Neural progenitor cell (in vitro differentiated cells): Measurements from ENCODE around the gene TOB1. TPM values are rescaled to one million over a fixed set of nuclear protein-coding genes. Genes with fewer than 3 reads are reported as not detected.

ENCODE experiments used
- DNase-seq: peaks from one replicate; pipeline ENCODE4 v3.0.0-alpha.2; 2016; ENCODE audit warnings: low spot score
- H2AFZ ChIP-seq: fragments of 200-600 bp; sonication (generic); replicated peaks from 2 replicates; pipeline ENCODE4 v1.6.1; 2016; ENCODE audit warnings: antibody characterized with exemption
- H3F3A ChIP-seq: fragments of 200-600 bp; sonication (generic); 2 replicates; pipeline ENCODE4 v1.6.1; 2016; ENCODE audit warnings: antibody characterized with exemption, low read depth
- H3K27ac ChIP-seq: fragments of 200-600 bp; sonication (generic); 2 replicates; pipeline ENCODE4 v1.5.1; 2016; ENCODE audit warnings: mild to moderate bottlenecking
- H3K27me3 ChIP-seq: fragments of 200-600 bp; sonication (generic); 2 replicates; pipeline ENCODE4 v1.6.1; 2016; ENCODE audit warnings: mild to moderate bottlenecking, moderate library complexity
- H3K36me3 ChIP-seq: fragments of 200-600 bp; sonication (generic); 2 replicates; pipeline ENCODE4 v1.5.1; 2016
- H3K4me1 ChIP-seq: fragments of 200-600 bp; sonication (generic); 2 replicates; pipeline ENCODE4 v1.6.1; 2016; ENCODE audit warnings: mixed run types
- H3K4me2 ChIP-seq: fragments of 200-600 bp; sonication (generic); 2 replicates; pipeline ENCODE4 v1.6.1; 2016
- H3K4me3 ChIP-seq: fragments of 200-600 bp; sonication (generic); 2 replicates; pipeline ENCODE4 v1.5.1; 2016
- H3K79me2 ChIP-seq: fragments of 200-600 bp; sonication (generic); 2 replicates; pipeline ENCODE4 v1.6.1; 2016; ENCODE audit warnings: low read depth
- H3K9ac ChIP-seq: fragments of 200-600 bp; sonication (generic); 2 replicates; pipeline ENCODE4 v1.6.1; 2016
- H3K9me3 ChIP-seq: fragments of 200-600 bp; sonication (generic); 2 replicates; pipeline ENCODE4 v1.5.1; 2016; ENCODE audit warnings: low read depth
- H4K20me1 ChIP-seq: fragments of 200-600 bp; sonication (generic); 2 replicates; pipeline ENCODE4 v1.6.1; 2016; ENCODE audit warnings: low read depth
- H3K27ac Mint-ChIP-seq: 3 replicates; pipeline ENCODE4 v1.8.0; 2021; ENCODE audit warnings: mixed read lengths
- H3K27me3 Mint-ChIP-seq: 2 replicates; pipeline ENCODE4 v1.8.0; 2022; ENCODE audit warnings: low read depth, mild to moderate bottlenecking, inconsistent platforms, moderate library complexity, mixed read lengths; ENCODE audit not compliant: insufficient read depth
- H3K36me3 Mint-ChIP-seq: 3 replicates; pipeline ENCODE4 v1.8.0; 2021; ENCODE audit warnings: mixed read lengths
- H3K4me1 Mint-ChIP-seq: 3 replicates; pipeline ENCODE4 v1.8.0; 2021; ENCODE audit warnings: mixed read lengths
- H3K4me3 Mint-ChIP-seq: 3 replicates; pipeline ENCODE4 v1.8.0; 2021; ENCODE audit warnings: mild to moderate bottlenecking, moderate library complexity, mixed read lengths
- H3K9me3 Mint-ChIP-seq: 3 replicates; pipeline ENCODE4 v1.8.0; 2020; ENCODE audit warnings: mixed read lengths
- CTCF ChIP-seq: fragments of 200-600 bp; sonication (generic); IDR thresholded peaks from 2 replicates; pipeline ENCODE4 v1.5.1; 2017; ENCODE audit warnings: antibody characterized with exemption, mild to moderate bottlenecking
- EZH2 ChIP-seq: fragments of 200-600 bp; sonication (generic); IDR thresholded peaks from 2 replicates; pipeline ENCODE4 v1.6.1; 2017; ENCODE audit warnings: antibody characterized with exemption, mild to moderate bottlenecking, moderate library complexity
- EZH2phosphoT487 ChIP-seq: fragments of 200-600 bp; sonication (generic); IDR thresholded peaks from 2 replicates; pipeline ENCODE4 v1.6.1; 2017; ENCODE audit warnings: antibody characterized with exemption
- total RNA-seq: library from RNA; depleted of rRNA; stranded (reverse); fragments of >200 nt; gene quantifications from 2 replicates; pipeline ENCODE4 v1.2.3, GENCODE V29; 2015; ENCODE audit warnings: low replicate concordance

TOB1 gene
- total RNA-seq, 1 donor from 2014 or later = 18.2 TPM

DNA sequence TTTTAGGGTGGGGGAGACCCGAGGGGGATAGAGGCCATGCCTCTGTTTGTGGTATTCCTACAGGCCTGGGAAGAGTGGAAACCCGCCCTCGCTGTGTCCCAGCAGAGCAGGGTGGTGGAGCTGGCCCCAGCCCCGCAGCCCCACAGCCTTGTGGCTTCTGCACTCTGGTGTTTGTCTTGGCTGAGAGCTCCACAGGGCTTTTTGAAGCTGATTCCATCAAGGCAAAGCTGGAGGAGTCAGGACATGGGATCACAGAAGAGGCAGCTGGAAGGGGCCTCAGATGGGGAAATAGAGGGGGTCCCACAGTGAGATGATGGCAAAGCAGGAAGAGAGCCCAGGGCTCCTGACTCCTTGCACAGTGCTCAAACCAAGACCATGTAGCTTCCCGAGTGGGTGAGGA lies 35.8 kb downstream of the TOB1 start:
- no peak overlapping the region for H3K4me2 ChIP-seq
- no peak overlapping the region for H3K4me3 ChIP-seq
- no peaks in the 10 kb centered on the region for H3K27me3 ChIP-seq
- H3K27ac ChIP-seq = no peak overlapping the region
- H3K36me3 Mint-ChIP-seq = no peaks in the 10 kb centered on the region
- H3K27ac Mint-ChIP-seq = peak overlapping the region; percentile 53
- peaks cover 26% of the 10 kb centered on the region for H3K4me1 ChIP-seq
- H3K9me3 ChIP-seq = no peaks in the 10 kb centered on the region
- no peak overlapping the region for H3K9ac ChIP-seq
- no peaks in the 10 kb centered on the region for H3K9me3 Mint-ChIP-seq
- peaks cover 55% of the 10 kb centered on the region for H3K4me1 Mint-ChIP-seq
- peaks cover 14% of the 10 kb centered on the region for H3F3A ChIP-seq
- DNase-seq = no peak
- no peak overlapping the region for H2AFZ ChIP-seq
- H3K4me3 Mint-ChIP-seq = no peak overlapping the region
- peaks cover 13% of the 10 kb centered on the region for H3K27me3 Mint-ChIP-seq
- TF ChIP-seq EZH2phosphoT487 (no peak), EZH2 (no peak), CTCF (no peak)
- no peaks in the 10 kb centered on the region for H3K36me3 ChIP-seq
- no peaks in the 10 kb centered on the region for H3K79me2 ChIP-seq
- no peaks in the 10 kb centered on the region for H4K20me1 ChIP-seq

DNA sequence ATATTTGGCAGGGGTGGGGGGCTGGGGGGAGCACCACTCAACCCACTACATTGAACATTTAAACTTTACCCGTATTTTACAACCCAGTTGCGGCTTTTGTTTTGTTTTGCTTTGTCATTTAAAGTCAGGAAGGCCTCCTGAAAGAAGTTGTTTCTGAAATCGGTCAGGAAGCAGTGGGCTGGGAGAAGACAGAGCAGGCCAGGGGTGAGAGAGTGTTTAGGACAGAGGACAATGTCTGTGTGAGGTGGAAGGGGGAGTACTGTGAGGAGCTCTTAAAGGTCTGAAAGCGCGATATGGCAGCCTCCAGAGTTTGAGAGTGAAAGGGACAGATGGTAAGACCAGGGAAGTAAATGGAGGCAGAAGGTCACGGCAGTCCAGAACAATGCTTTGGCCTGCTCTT lies 36.8 kb downstream of the TOB1 start:
- Histone ChIP-seq H3K79me2 (no peaks in the 10 kb centered on the region), H3K27ac (no peak overlapping the region), H3K4me3 (no peak overlapping the region), H3K27me3 (no peaks in the 10 kb centered on the region), H3F3A (peaks cover 13% of the 10 kb centered on the region), H3K9ac (no peak overlapping the region), H3K9me3 (no peaks in the 10 kb centered on the region), H3K4me2 (no peak overlapping the region), H2AFZ (no peak overlapping the region), H3K4me1 (peaks cover 21% of the 10 kb centered on the region), H4K20me1 (no peaks in the 10 kb centered on the region), H3K36me3 (no peaks in the 10 kb centered on the region)
- H3K27me3 Mint-ChIP-seq = peaks cover 9% of the 10 kb centered on the region
- no peak overlapping the region for H3K27ac Mint-ChIP-seq
- DNase-seq = no peak
- no peaks in the 10 kb centered on the region for H3K36me3 Mint-ChIP-seq
- no peaks in the 10 kb centered on the region for H3K9me3 Mint-ChIP-seq
- peaks cover 44% of the 10 kb centered on the region for H3K4me1 Mint-ChIP-seq
- no peak overlapping the region for H3K4me3 Mint-ChIP-seq
- TF ChIP-seq CTCF (no peak), EZH2phosphoT487 (no peak), EZH2 (no peak)

DNA sequence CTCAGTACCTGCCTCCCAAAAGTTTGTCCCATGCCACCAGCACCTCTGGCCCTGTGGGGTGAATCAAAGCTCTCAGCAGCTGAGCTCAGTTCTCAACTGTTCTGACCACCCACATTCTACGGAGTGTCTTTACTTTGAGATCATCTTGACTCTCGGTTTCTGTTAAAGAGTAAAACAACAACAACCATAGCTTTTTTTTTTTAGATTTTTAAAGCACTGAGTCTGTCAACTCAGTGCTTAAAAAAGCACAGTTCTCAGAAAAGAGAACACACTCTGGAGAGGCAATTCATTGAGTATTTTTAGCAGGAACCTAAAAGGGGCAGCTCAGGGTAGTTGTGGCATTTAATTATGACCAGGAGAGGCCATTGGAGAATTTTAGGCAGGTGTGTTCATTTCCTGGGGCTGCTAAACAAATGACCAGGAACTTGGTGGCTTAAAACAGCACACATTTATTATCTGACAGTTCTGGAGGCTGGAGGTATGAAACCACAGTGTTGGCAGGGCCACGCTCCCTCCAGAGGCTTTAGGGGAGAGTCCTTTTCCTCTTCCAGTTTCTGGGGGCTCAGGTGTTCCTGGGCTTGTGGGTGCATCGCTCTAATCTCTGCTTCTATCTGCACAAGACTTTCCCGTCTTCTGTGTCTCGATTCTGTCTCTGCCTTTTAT lies 37.5 kb downstream of the TOB1 start:
- Histone ChIP-seq H3K4me3 (no peak overlapping the region), H2AFZ (no peak overlapping the region), H4K20me1 (no peaks in the 10 kb centered on the region), H3F3A (peaks cover 13% of the 10 kb centered on the region), H3K27ac (no peak overlapping the region), H3K79me2 (no peaks in the 10 kb centered on the region), H3K9me3 (no peaks in the 10 kb centered on the region), H3K4me2 (no peak overlapping the region), H3K9ac (no peak overlapping the region), H3K27me3 (no peaks in the 10 kb centered on the region), H3K4me1 (peaks cover 21% of the 10 kb centered on the region), H3K36me3 (no peaks in the 10 kb centered on the region)
- H3K9me3 Mint-ChIP-seq = no peaks in the 10 kb centered on the region
- TF ChIP-seq CTCF = no peak
- TF ChIP-seq EZH2 = no peak
- TF ChIP-seq EZH2phosphoT487 = no peak
- peaks cover 10% of the 10 kb centered on the region for H3K27me3 Mint-ChIP-seq
- H3K27ac Mint-ChIP-seq = no peak overlapping the region
- no peak for DNase-seq
- H3K4me1 Mint-ChIP-seq = peaks cover 38% of the 10 kb centered on the region
- H3K36me3 Mint-ChIP-seq = no peaks in the 10 kb centered on the region
- H3K4me3 Mint-ChIP-seq = no peak overlapping the region
